Skeletal muscle tissue (tissue), 4 donors: ENCODE results near the gene OTOG. TPM values are rescaled to one million over a fixed set of nuclear protein-coding genes. Genes with fewer than 3 reads are reported as not detected.

ENCODE experiments used
- H3K27ac ChIP-seq: one replicate; pipeline ENCODE4 v1.7.0; 2013; ENCODE audit warnings: mild to moderate bottlenecking, low read depth, low read length, inconsistent platforms
- H3K27me3 ChIP-seq, 3 donors: one replicate each; pipeline ENCODE4 v1.7.0; 2013; ENCODE audit warnings: low read length in 3 of 3; ENCODE audit not compliant: control insufficient read depth in 3 of 3, insufficient read depth in 3 of 3
- H3K36me3 ChIP-seq, 3 donors: one replicate each; pipeline ENCODE4 v1.7.0; 2013; ENCODE audit warnings: low read length in 3 of 3; ENCODE audit not compliant: control insufficient read depth in 3 of 3, insufficient read depth in 3 of 3
- H3K4me1 ChIP-seq, 3 donors: one replicate each; pipeline ENCODE4 v1.7.0; 2013; ENCODE audit warnings: low read length in 3 of 3, mild to moderate bottlenecking in 3 of 3; ENCODE audit not compliant: control insufficient read depth in 3 of 3, insufficient read depth in 3 of 3
- H3K4me3 ChIP-seq, 3 donors: one replicate each; pipeline ENCODE4 v1.7.0; 2013; ENCODE audit warnings: low read length in 3 of 3
- H3K9ac ChIP-seq, 3 donors: one replicate each; pipeline ENCODE4 v1.7.0; 2013; ENCODE audit warnings: low read length in 3 of 3, mild to moderate bottlenecking in 3 of 3, moderate library complexity in 2 of 3, low read depth in 1 of 3
- H3K9me3 ChIP-seq, 3 donors: one replicate each; pipeline ENCODE4 v1.7.0; 2013; ENCODE audit warnings: low read length in 3 of 3; ENCODE audit not compliant: control insufficient read depth in 3 of 3
- total RNA-seq: library from RNA; depleted of rRNA; stranded (reverse); fragments of >200 nt; gene quantifications from one replicate; pipeline ENCODE4 v1.2.3, GENCODE V29; 2014
- donor health status: Osteomylitis.

Gene OTOG
- total RNA-seq, 1 donor from 2014 or later = under 0.01 TPM

DNA sequence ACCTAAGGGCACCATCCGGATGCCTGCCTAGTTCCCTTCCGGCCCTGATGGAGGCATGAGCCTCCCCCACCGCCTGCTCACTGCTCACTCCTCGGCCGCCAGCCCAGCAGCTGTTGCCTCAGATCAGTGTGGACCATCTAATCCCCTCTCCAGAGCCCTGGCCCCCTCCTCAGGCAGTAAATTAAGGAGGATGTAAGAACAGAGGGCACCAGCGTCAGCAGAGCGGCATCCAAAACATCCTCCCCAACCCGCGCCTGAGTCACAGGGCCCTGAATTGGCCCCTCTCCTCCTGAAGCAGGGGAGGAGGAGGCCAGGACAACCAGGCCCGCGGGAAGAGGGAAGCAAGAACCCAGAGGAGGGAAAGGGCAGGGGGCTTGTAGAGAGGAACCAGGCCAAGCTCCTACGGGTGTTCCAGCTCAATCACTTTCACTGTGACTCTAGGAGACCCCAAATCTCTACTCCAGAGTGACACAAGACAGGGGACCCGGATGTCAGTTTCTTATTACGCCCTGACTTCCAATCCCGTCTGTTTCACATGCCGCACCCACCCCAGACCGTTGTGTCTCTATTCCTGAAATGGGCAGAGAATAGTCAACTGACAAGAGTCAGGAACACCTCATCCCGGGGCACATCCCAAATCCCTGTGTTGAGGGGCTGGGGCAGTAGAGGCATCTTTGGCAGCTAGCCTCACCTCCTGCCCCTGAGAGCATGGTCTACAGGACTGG lies 141.0 kb downstream of the OTOG start:
- H3K36me3 ChIP-seq = no peaks in the 10 kb centered on the region
- H3K4me3 ChIP-seq = no peak overlapping the region
- H3K9me3 ChIP-seq = no peaks in the 10 kb centered on the region
- H3K4me1 ChIP-seq = peaks cover 52 to 82% (median 60%) of the 10 kb centered on the region in 3 donors
- H3K27ac ChIP-seq = peak overlapping the region; percentile 86
- peaks cover 0 to 3% (median 3%) of the 10 kb centered on the region in 3 donors for H3K27me3 ChIP-seq
- H3K9ac ChIP-seq = peak overlapping the region; percentile 29 to 67 (median 34)

DNA sequence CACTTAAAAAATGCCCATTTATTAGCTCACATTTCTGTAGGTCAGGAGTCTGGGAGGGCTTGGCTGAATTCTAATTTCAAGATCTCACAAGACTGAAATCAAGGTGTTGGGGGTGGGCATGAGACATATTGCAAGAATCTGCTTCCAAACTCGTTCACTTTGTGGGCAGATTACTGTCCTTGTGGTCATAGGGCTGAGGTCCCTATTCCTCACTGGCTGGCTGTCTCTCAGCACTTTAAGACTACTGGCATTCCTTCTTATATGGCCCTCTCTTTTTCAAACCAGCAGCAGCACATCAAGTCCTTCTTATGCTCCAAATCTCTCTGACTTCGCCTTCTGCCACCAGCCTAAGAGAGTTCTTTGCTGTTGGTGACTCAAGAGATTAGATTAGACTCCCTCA lies 144.5 kb downstream of the OTOG start:
- H3K27ac ChIP-seq = no peak overlapping the region
- H3K9me3 ChIP-seq = no peaks in the 10 kb centered on the region
- no peak overlapping the region for H3K4me3 ChIP-seq
- peaks cover 55 to 76% (median 60%) of the 10 kb centered on the region in 3 donors for H3K4me1 ChIP-seq
- peaks cover 3 to 7% (median 7%) of the 10 kb centered on the region in 3 donors for H3K27me3 ChIP-seq
- H3K36me3 ChIP-seq = no peaks in the 10 kb centered on the region
- no peak overlapping the region for H3K9ac ChIP-seq

DNA sequence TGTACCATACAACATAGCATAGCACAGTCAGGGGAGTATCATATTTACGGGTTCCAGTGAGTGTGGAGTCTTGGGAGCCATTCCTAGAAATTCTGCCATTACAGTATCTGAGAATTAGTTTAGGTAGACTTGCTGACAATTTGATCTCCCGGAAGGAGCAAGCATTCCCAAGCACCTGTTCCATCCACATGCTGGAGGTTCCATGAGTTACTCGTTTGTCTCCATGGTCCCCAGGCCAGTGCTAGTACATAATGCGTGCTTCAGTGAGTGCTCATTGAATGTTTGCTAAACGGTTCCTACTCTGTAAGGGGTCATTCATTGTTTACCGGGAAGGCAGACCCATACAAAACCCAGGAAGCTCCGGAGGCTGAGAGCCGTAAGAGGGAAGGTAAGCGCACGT lies 144.9 kb downstream of the OTOG start:
- Histone ChIP-seq H3K4me1 (peaks cover 57 to 76% (median 60%) of the 10 kb centered on the region in 3 donors), H3K9me3 (no peaks in the 10 kb centered on the region), H3K4me3 (no peak overlapping the region), H3K27me3 (peaks cover 3 to 8% (median 7%) of the 10 kb centered on the region in 3 donors), H3K27ac (peak overlapping the region; percentile 0), H3K36me3 (no peaks in the 10 kb centered on the region), H3K9ac (no peak overlapping the region)

DNA sequence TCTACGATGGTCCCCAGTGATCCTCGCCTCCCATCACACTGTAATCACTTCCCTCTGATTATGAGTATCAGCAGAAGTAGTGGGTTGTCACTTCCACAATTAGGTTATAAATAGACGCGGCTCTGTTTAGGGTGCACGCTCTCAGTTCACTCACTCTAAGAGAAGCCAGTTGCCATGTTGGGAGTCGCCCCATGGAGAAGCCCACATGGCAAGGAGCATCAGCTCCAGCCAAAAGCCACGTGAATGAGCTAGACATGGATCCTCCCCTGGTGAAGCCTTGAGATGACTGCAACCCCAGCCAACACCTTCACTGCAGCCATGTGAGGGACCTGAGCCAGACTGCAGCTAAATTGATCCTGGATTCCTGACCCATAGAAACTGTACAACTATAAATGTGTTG lies 145.9 kb downstream of the OTOG start:
- Histone ChIP-seq H3K4me1 (peaks cover 58 to 76% (median 60%) of the 10 kb centered on the region in 3 donors), H3K4me3 (no peak overlapping the region), H3K9ac (no peak overlapping the region), H3K27me3 (peaks cover 3 to 8% (median 7%) of the 10 kb centered on the region in 3 donors), H3K9me3 (no peaks in the 10 kb centered on the region), H3K27ac (peak overlapping the region; percentile 0), H3K36me3 (no peaks in the 10 kb centered on the region)

DNA sequence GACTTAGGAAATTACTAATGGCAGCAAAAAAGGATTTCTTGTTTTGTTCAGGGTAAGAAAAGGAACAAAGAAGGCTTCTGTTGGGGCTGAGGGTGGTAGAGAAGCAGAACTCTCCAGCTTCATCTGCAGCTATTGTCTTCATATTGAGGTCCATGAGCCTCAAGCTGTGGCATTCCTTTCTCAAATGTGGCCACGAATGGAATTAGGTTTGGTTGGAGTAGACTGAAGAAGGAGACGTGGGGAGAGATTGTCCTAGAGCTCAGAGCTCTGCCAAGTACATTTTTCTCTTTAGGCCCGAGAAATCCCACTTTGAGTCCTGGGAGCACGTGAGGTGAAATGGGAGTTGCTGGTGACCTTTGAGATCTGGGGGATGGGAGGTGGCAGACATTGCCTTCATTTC lies 146.5 kb downstream of the OTOG start:
- Histone ChIP-seq H3K27ac (no peak overlapping the region), H3K9ac (no peak overlapping the region), H3K27me3 (peaks cover 3 to 8% (median 7%) of the 10 kb centered on the region in 3 donors), H3K9me3 (no peaks in the 10 kb centered on the region), H3K36me3 (no peaks in the 10 kb centered on the region), H3K4me1 (peaks cover 59 to 76% (median 61%) of the 10 kb centered on the region in 3 donors), H3K4me3 (no peak overlapping the region)

DNA sequence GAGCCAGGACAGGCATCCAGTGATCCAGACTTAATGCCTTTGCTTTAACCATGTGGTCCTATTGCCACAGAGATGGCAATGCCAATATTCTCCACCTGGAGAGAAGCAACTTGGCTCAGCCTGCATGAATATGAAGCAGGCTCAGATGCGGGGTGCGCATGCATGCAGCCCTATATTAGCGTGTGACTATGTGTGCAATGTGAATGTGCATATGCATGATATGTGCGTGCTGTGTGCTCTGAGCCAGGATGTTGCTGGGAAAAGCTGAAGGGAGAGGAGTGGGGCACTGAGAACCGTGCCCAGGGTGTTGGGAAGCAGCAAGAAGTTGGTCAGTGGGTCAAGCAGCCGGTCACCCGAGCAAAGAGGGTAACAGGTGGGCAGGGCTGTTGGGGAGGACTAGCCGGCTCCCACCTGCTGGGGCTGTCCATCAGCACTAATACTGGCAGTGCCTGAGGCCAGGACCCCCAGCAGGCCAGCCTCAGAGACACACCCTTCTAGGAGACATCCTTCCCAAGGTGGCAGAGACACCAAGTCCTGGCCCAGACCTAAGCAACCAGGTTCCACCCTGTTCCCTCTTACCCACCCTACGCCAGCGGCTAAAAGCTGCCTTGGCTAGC lies 147.5 kb downstream of the OTOG start:
- H3K36me3 ChIP-seq = no peaks in the 10 kb centered on the region
- H3K27me3 ChIP-seq = peaks cover 3 to 8% (median 7%) of the 10 kb centered on the region in 3 donors
- no peak overlapping the region for H3K27ac ChIP-seq
- H3K9ac ChIP-seq = no peak overlapping the region
- peaks cover 62 to 76% (median 67%) of the 10 kb centered on the region in 3 donors for H3K4me1 ChIP-seq
- no peak overlapping the region for H3K4me3 ChIP-seq
- H3K9me3 ChIP-seq = no peaks in the 10 kb centered on the region

DNA sequence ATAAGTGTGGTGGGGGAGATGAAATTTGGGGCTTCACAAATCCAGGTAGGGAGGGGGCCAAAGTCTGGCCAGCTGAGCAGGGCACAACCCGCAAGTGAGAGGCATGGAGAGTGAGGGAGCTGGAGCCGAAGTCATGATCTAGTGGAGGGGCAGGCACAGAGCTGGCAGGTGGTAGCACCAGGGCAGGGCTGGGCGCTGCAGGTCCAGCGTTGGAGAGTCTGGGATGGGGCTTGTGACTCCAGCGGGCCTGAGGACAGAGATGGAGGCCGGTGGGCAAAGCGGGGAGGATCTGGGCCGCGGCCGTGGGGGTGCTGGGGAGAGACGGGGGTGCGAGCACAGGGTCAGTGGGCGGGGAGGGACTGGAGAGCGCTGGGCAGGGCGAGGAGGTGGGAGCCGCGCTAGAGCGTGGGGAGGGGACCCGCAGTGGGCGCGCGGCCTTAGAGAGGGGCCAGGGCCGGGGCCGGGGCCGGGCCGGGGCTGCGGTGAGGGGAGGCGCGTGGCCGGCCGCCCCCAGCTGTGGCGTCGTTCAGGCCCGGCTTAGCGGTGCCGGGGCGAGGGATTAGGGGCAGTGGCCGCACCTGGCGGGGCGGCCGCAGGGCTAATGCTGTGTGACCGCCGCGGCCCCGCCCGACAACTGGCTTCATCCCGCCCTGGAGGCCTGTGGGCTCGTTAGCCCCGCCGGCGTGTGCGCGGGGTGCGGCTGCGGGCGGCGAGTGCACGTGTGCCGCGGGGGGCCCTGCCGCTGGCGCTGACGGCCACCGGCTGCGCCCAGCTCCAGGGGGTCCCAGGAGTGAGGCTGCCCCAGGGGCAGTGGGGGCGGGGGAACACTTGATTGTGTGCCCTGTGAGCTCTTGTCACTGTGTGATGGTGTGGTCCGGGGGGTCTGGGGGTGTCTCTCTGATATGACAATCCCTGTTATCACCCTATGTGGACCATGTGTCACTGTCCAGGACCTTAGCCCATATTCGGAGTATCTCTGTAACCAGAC lies 148.7 kb downstream of the OTOG start:
- Histone ChIP-seq H3K4me1 (peaks cover 74 to 85% (median 78%) of the 10 kb centered on the region in 3 donors), H3K9ac (peak overlapping the region in 1 of 3 donors; percentile 65), H3K36me3 (no peaks in the 10 kb centered on the region), H3K9me3 (no peaks in the 10 kb centered on the region), H3K4me3 (no peak overlapping the region), H3K27ac (no peak overlapping the region), H3K27me3 (peaks cover 3 to 8% (median 7%) of the 10 kb centered on the region in 3 donors)

DNA sequence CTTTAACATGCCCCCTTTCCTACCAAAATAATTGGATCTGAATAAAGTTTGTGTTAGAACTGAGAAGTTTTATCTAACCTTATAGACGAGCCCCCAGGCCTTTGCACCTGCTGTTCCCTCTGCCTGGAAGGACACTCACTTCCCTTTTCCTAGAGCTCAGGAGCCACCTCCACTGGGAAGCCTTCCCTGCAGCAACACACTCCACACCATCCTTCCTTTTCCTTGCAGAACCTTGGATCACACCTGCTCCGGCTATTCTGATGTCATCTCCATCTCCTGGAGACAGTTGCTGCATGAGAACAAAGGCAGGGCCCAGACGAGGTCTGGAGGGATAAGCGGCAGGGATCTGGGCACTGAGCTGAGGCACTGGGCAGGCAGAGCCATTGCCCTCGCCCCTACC lies 149.7 kb downstream of the OTOG start:
- peak overlapping the region; percentile 8 to 65 (median 48) for H3K9ac ChIP-seq
- peaks cover 3 to 8% (median 7%) of the 10 kb centered on the region in 3 donors for H3K27me3 ChIP-seq
- peaks cover 74 to 88% (median 81%) of the 10 kb centered on the region in 3 donors for H3K4me1 ChIP-seq
- H3K9me3 ChIP-seq = no peaks in the 10 kb centered on the region
- H3K4me3 ChIP-seq = peak overlapping the region in 1 of 3 donors; percentile 29
- peak overlapping the region; percentile 96 for H3K27ac ChIP-seq
- H3K36me3 ChIP-seq = no peaks in the 10 kb centered on the region
